NCI-H146 treated with DMSO at 0.1 percent for 48 hours (cell line): Measurements from ENCODE around the gene TAC3.
"Not testable (repeated sequence)": the region's sequence is repeated elsewhere in the genome, so short reads cannot be mapped to it uniquely, and the experiment has no call there.

Source experiments
- DNase-seq: peaks from one replicate; lab custom pipeline; 2025; ENCODE audit not compliant: unreplicated experiment; lab: John Stamatoyannopoulos, UW

Gene TAC3

GRCh38 chr12:57037264-57037663, 20.9 kb upstream of the TAC3 start:
- no peak for DNase-seq

- no peak for DNase-seq
Measured at GRCh38 chr12:57033431-57033830, 17.1 kb upstream of the TAC3 start.

GRCh38 chr12:57031789-57032188, 15.5 kb upstream of the TAC3 start:
- DNase-seq: no peak

- peak; percentile 77 for DNase-seq
Measured at GRCh38 chr12:57031138-57031725, 14.9 kb upstream of the TAC3 start.

GRCh38 chr12:57029457-57029856, 13.1 kb upstream of the TAC3 start:
- DNase-seq: no peak

GRCh38 chr12:57027805-57028153, 11.4 kb upstream of the TAC3 start:
- DNase-seq: no peak

- DNase-seq: no peak
Measured at GRCh38 chr12:57027011-57027804, 10.9 kb upstream of the TAC3 start.

GRCh38 chr12:57025196-57025595, 8.9 kb upstream of the TAC3 start:
- no peak for DNase-seq

GRCh38 chr12:57022324-57022723, 6.0 kb upstream of the TAC3 start:
- DNase-seq: not testable (repeated sequence)

GRCh38 chr12:57019983-57020719, 3.8 kb upstream of the TAC3 start:
- no peak for DNase-seq

- no peak for DNase-seq
Measured at GRCh38 chr12:57018906-57019305, 2.6 kb upstream of the TAC3 start.

- not testable (repeated sequence) for DNase-seq
Measured at GRCh38 chr12:57018353-57018752, 2.0 kb upstream of the TAC3 start.

GRCh38 chr12:57012600-57013465, 3.5 kb downstream of the TAC3 start:
- no peak for DNase-seq

- no peak for DNase-seq
Measured at GRCh38 chr12:57011438-57012424, 4.6 kb downstream of the TAC3 start.

GRCh38 chr12:57010627-57011247, 5.6 kb downstream of the TAC3 start:
- DNase-seq: no peak

- DNase-seq: no peak
Measured at GRCh38 chr12:57009949-57010626, 6.2 kb downstream of the TAC3 start.

GRCh38 chr12:57008178-57008577, 8.2 kb downstream of the TAC3 start:
- peak; percentile 20 for DNase-seq

- DNase-seq: no peak
Measured at GRCh38 chr12:57006809-57007475, 9.4 kb downstream of the TAC3 start.
